NB4 (cell line): ENCODE measurements around the gene PLCXD1.

ENCODE experiments used
- DNase-seq: peaks from one replicate; pipeline ENCODE4 v3.0.0; 2010; ENCODE audit warnings: low read depth
- H3K4me3 ChIP-seq: one replicate; pipeline ENCODE4 v1.5.1; 2011; ENCODE audit warnings: mild to moderate bottlenecking, low read depth, low read length, moderate library complexity
- CTCF ChIP-seq: IDR thresholded peaks from one replicate; pipeline ENCODE4 v1.5.1; 2012; ENCODE audit warnings: low read depth, low read length
- MAX ChIP-seq: IDR thresholded peaks from 2 replicates; pipeline ENCODE4 v1.6.1; 2011; ENCODE audit warnings: low read depth, low read length
- MYC ChIP-seq: IDR thresholded peaks from 2 replicates; pipeline ENCODE4 v1.6.1; 2011; ENCODE audit warnings: low read depth, low read length
- POLR2A ChIP-seq: IDR thresholded peaks from 2 replicates; pipeline ENCODE4 v1.6.1; 2011; ENCODE audit warnings: mild to moderate bottlenecking; ENCODE audit not compliant: insufficient read length; ENCODE audit errors: extremely low read depth

Gene PLCXD1

GRCh38 chrX:345020-345925 is 64.1 kb downstream of the PLCXD1 start:
- TF ChIP-seq MYC: no peak
- no peak for DNase-seq
- no peak overlapping the region for H3K4me3 ChIP-seq

GRCh38 chrX:346034-346813 is 65.0 kb downstream of the PLCXD1 start:
- TF ChIP-seq POLR2A (no peak), MAX (no peak), CTCF (no peak), MYC (no peak)
- no peak overlapping the region for H3K4me3 ChIP-seq
- DNase-seq: no peak

GRCh38 chrX:347351-348117 is 66.4 kb downstream of the PLCXD1 start:
- TF ChIP-seq MAX (no peak), POLR2A (no peak), MYC (no peak), CTCF (no peak)
- DNase-seq: no peak
- no peak overlapping the region for H3K4me3 ChIP-seq

- DNase-seq: no peak
- TF ChIP-seq MYC (no peak), MAX (no peak), POLR2A (no peak), CTCF (no peak)
- no peak overlapping the region for H3K4me3 ChIP-seq
Measured at GRCh38 chrX:348461-349117, 67.4 kb downstream of the PLCXD1 start.

GRCh38 chrX:349196-349595 is 68.0 kb downstream of the PLCXD1 start:
- no peak overlapping the region for H3K4me3 ChIP-seq
- TF ChIP-seq CTCF: no peak
- no peak for TF ChIP-seq MAX
- no peak for TF ChIP-seq POLR2A
- TF ChIP-seq MYC: no peak
- DNase-seq: no peak
